Retinal pigment epithelial cell (primary cell): Measurements from ENCODE around the gene CUEDC1.
"Not testable (repeated sequence)": the region's sequence is repeated elsewhere in the genome, so short reads cannot be mapped to it uniquely, and the experiment has no call there.

Experiments used
- DNase-seq: peaks from one replicate; pipeline ENCODE4 v3.0.0-alpha.2; 2010; ENCODE audit warnings: low read depth
- H3K4me3 ChIP-seq: 2 replicates; pipeline ENCODE4 v1.5.1; 2011; ENCODE audit warnings: mild to moderate bottlenecking, low read length, control low read depth, moderate library complexity
- CTCF ChIP-seq: conservative IDR thresholded peaks from 2 replicates; pipeline ENCODE4 v1.5.1; 2011; ENCODE audit warnings: low read depth, low read length, control low read depth, inconsistent platforms

CUEDC1 gene

GRCh38 chr17:57984261-57984890, 29.2 kb upstream of the CUEDC1 start:
- no peak for DNase-seq
- no peak for TF ChIP-seq CTCF
- H3K4me3 ChIP-seq = no peak overlapping the region

- DNase-seq = no peak
- TF ChIP-seq CTCF = no peak
- H3K4me3 ChIP-seq = no peak overlapping the region
These were observed 28.2 kb upstream of the CUEDC1 start for GRCh38 chr17:57983446-57983845.

GRCh38 chr17:57982452-57983170, 27.4 kb upstream of the CUEDC1 start:
- H3K4me3 ChIP-seq = no peak overlapping the region
- TF ChIP-seq CTCF = no peak
- DNase-seq = no peak

- DNase-seq = no peak
- H3K4me3 ChIP-seq = no peak overlapping the region
- TF ChIP-seq CTCF = no peak
These were observed 25.3 kb upstream of the CUEDC1 start for GRCh38 chr17:57980522-57980921.

- no peak for TF ChIP-seq CTCF
- no peak for DNase-seq
- no peak overlapping the region for H3K4me3 ChIP-seq
These were observed 23.9 kb upstream of the CUEDC1 start for GRCh38 chr17:57979076-57979475.

GRCh38 chr17:57976594-57976993, 21.4 kb upstream of the CUEDC1 start:
- no peak overlapping the region for H3K4me3 ChIP-seq
- no peak for TF ChIP-seq CTCF
- DNase-seq = no peak

- H3K4me3 ChIP-seq = no peak overlapping the region
- no peak for TF ChIP-seq CTCF
- DNase-seq = no peak
These were observed 19.8 kb upstream of the CUEDC1 start for GRCh38 chr17:57975044-57975443.

GRCh38 chr17:57974053-57974824, 19.0 kb upstream of the CUEDC1 start:
- not testable (repeated sequence) for H3K4me3 ChIP-seq, DNase-seq
